HG03135 (cell line): ENCODE measurements around the gene ADAM12.
"Not testable (repeated sequence)": the region's sequence is repeated elsewhere in the genome, so short reads cannot be mapped to it uniquely, and the experiment has no call there.

Experiments
- ATAC-seq: cut with Tn5 transposase; IDR thresholded peaks from one replicate; pipeline ENCODE4 v1.9.1; 2021; ENCODE audit warnings: mild to moderate bottlenecking, moderate library complexity; ENCODE audit not compliant: unreplicated experiment

The ADAM12 gene

DNA sequence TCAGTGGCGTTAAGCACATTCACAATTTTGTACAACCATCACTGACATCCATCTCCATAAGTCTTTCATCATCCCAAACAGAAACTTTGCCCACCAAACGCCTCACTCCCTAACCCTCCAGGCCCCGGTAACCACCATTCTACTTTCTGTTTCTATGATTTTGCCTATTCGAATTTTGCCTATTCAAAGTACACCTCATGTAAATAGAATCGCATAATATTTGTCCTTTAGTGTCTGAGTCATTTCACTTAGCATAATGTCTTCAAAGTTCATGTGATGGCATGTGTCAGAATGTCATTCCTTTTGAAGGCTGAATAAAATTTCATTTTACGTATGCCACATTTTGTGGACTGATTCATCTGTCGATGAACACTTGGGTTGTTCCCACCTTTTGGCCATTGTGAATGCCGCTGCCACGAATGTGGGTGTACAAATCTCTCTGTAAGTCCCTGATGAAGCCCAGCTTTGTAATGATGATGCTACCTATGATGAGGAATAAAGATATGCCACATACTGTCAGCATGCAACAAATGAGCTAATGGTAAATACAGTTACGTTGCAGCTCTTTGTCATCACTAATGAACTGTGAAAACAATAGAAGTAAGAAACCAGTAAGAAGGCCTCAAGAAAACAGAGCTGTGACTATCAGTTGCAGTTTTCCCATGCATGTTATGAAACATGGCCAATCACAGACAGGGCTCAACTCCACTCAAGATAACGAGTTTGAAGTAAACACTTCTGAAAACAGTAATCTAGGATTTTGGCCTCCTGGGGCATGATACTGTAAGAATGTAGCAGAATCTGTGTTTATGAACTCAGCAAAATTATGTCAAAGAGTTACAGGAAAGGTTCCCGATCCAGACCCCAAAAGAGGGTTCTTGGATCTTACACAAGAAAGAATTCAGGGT lies 120.0 kb downstream of the ADAM12 start:
- ATAC-seq: no peak

DNA sequence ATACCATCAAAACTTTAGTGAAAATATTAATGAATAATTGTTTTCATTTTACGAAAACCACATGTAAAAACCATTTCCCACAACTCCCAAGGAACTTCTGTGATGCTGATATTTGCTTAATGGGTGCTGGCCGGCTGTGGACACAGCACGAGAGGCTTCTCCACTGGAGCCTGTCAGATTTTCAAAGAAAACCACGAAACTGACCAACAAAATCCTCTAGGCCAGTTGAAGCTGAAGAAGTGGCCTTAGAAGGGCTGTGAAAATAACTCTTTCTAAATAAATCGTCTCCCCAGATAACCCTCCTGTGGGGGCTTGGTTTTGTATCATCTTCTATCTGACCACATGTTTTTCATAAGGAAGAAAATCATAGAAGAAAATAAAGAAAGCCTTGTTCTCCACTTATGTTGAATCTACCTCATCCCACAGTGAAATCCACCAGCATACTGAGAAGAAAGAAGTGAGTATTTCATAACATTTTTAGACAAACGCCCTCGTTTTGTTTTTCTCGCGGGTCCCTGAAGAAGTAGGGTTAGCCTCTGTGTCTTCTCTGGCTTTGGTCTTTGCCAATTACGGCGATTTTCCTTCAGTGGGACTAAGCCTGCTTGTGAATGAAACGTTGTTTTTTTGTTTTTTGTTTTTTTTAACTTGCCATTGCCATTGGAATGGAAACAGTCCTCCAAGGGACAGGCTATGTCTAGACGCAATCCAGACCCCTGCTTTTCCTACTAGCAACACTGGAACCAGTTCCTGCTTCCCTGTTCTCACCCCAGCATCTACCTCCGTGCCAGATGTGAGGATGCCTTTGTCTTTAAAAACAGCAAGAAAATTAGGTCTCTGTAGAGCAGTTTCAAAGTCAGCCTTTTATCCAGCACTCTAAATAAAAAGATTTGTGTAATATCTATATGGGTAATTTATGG lies 123.9 kb downstream of the ADAM12 start:
- no peak for ATAC-seq

DNA sequence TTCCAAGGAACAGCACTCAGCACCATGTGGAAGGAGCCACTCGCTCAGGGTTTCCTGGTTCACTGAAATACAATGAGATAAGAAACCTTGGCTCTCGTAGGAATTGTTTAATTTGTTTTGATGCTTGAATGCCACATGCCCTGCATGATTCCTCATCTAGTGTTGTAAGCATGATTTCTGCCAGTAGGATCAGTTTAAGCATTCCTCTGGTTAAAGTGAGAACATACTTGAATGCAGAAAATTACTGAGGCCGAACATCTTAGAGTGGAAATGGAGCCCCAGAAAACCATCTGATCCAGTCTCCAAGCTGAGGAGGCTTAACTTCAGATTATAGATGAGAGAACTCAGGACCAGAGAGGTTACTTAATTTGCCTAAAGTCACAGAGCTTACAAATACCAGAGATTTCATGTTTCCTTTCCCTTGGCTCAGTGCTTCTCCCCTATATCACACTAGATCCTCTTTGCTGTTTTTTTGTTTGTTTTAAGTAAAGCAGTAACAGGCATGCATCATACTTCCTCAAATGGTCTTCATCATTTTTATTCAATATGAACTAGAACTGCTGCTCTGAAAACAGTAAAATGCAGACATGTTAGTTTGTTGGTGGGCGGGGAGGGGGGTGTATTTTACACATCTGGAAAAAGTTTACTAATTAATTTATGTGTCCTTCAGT lies 125.1 kb downstream of the ADAM12 start:
- ATAC-seq: no peak

DNA sequence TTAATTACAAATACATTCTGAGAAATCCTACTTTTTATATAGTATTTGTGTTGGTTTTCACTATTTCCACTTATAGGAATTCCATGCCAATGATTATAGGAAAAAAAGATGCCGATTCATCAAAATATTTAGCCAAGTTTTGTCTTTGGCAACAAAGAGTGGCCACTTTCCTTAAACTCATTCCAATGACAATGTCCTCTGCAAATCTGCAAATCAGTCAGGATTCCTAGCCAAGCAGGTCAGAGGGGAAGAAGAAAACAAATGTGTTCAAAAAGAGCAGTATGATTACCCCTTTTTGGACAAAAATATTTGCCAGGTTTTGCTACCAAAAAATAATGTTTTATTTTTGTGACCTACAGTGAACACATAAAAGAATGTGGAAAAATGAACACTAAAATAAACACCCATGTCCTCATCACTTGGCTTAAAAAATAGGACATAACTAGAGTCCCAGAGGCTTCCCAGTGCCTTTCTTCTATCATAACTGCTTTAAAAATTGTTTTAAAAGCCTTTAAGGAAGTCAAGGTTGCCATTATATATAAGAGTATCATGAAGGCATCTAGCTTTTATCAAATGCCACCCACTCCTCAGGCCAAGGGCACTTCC lies 125.9 kb downstream of the ADAM12 start:
- ATAC-seq: no peak

DNA sequence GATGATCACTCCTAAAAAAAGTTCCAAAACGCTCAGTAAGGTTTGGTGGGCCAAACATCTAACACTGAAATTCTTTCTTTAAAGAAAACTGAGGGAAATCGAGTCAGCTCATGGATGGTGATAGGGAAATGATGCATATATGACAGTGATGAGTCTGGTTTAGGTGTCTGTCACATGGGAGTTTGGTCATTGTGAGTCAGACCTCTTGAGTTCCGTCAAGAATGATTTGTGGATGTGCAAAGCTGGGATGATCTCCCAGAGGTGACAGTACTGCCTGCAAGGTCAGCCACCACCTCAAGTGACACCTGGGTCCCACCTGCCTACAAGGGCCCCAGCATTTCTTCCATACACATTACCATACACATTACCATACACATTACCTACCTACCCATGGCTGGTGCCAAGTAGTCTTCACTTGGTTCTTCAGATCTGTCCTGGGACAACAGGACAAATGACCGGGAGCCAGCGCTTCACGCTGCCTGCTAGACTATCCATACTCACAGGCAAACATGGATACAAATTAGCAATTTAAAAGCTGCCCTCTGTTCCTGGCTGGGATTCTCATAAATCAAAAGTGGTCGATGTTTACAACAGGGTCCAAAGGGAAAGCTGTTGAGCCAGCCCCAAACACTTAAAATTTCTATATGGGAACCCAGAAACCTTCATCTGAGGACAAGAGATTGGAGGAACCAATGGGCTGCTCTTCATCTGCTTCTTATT lies 128.4 kb downstream of the ADAM12 start:
- no peak for ATAC-seq

DNA sequence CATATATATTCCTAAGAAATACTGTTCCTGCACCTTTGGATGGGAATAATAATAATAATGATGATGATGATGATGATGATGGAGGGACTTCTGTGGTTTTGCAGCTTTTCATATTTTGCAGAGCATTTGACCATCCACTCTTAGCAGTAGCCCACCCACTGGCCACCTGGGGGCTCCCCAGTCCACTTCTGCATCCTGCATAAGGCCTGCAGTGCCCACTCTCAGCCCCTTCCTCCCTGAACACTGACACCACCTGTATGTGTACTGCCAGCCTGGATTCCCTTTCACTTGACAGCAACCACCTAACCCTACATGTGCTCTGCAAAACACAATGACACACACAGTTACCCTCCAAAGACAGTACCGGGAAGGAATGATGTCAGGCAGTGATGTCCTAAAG lies 131.4 kb downstream of the ADAM12 start:
- ATAC-seq: no peak

DNA sequence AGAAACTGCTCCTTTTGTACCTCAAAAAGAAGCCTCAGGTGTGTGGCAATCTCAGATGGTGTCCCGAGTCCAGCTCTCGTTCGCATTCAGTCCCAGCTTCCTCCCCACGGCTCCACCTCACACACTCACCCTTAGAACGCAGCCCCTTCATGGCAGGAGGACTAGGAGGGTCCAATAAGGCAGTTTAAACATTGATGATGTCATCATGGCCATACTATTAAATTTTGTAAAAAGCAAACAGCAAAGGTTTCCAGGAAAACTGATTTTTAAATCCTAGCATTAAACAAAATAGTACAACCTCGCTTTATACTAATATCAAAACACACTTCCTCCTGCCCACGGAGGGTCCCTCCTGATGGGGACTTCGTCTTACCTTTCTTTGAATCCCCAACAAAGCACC lies 133.0 kb downstream of the ADAM12 start:
- no peak for ATAC-seq

DNA sequence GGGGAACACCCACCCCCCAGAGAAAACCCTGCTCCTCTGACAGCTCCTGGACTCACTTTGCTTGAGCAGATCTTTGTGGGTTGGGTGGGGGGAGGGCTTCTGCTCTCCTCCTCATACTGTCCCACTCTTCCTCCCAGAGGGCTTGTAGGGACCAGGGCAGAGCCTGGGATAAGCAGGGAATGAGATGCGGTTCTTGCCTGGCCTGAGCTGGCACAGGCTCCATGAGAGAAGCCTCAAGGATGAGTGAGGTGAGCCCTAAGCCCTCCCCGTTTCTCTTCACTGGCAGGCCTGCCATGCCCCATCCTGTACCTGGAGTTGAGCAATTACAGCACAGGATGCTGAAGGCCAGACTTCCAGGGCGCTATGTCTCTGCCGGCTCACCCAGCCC lies 134.7 kb downstream of the ADAM12 start:
- no peak for ATAC-seq

DNA sequence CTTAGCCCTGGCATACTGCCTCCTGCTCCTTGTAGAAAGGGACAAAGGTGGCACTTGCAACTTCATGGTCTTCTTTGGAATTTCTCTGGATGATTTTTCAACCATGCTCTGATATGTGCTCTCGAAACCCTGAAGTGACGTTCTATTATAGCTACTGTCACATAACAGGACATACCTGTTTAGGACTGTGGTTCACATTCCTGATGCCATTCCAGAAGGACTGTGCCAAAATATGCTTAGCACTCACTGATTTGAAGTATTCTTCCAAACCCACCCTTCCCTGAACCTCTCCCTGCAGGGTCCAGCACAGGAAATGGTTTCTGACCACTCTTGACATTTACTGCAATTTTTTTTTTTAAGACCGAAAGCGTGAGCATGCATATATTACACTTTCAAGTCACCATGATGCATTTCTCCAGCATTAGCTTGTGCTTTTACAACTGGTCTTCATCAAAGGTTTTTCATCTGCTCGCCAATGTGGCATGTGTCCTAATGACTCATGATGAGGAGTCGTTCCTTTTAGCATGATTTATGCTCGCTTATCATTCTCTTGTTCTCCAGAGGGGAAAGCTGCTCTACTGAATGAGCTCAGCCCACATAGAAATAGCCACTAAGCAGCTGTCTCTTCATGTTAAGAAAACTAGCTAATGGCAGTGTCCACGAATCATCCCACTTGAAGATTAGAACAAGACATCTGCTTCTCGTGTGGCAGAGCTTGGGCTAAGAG lies 135.2 kb downstream of the ADAM12 start:
- ATAC-seq: no peak

DNA sequence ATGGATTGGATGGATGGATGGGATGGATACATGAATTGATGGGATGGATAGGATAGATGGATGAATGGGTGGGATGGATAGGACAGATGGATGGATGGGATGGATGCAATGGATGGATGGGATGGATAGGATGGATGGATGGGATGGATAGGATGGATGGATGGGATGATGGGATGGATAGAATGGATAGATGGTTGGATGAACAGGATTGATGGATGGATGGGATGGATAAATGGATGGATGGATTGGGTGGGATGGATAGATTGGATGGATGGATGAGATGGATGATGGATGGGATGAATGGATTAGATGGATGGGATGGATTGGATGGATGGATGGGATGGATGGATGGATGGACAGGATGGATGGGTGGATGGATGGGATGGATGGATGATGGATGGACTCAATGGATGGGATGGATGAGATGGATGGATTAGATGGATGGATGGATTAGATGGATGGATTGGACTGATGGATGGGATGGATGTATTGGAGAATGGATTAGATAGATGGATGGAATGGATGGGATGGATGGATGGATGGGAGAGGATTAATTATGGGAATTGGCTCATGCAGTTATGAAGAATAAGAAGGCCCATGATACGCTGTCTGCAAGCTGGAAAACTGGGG lies 136.4 kb downstream of the ADAM12 start:
- ATAC-seq: no peak

DNA sequence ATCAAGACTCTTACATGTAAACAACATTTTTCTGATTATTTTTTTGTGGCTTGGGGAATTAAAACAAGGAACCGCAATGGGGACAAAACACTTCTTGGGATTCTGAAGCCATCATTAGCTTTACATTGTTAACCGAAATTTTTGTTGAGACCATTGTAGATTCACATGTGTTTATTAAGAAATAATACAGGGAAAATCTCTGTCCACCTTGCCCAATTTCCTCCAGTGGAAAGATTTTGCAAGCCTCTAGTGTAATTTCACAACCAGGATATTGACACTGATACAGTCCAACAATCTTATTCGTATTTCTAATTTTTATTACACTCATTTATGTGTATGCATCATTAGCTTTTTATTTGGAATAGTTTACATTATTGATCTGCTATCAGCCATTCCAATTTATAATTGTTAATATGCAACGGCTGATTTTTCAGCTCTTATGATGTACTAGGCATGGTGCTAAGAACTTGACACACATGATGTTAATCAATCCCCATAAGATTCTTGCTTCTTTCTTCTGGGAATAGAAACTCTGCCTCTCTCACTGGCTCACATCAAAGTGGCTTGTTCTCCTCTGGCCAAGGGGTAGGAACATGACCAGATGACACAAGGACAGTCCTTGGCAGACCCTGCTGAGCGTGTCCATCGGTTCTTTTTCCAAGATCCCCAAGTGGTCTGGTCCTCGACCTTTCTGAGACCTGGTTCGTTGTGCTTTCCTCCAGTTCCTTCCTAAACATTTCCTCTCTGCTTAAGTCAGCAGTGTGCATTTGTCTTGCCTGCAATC lies 137.6 kb downstream of the ADAM12 start:
- no peak for ATAC-seq

DNA sequence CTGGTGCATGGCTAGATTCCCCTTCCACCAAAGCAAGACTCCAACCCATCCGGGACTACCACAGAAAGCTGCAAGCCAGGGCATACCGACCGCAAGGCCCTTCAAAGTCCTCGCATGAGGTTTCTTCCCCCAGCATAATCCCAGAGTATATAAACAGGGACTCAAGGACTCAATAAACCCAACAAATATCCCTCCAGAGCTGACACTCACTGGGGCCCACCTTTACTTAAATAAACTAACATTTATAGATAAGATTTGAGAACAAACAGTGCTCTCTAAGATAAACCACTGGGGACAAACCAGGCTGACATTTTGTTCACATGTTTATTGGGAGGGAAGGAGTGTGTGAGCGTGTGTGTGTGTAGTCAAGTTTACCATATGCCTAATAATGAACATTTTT lies 138.2 kb downstream of the ADAM12 start:
- ATAC-seq: no peak

DNA sequence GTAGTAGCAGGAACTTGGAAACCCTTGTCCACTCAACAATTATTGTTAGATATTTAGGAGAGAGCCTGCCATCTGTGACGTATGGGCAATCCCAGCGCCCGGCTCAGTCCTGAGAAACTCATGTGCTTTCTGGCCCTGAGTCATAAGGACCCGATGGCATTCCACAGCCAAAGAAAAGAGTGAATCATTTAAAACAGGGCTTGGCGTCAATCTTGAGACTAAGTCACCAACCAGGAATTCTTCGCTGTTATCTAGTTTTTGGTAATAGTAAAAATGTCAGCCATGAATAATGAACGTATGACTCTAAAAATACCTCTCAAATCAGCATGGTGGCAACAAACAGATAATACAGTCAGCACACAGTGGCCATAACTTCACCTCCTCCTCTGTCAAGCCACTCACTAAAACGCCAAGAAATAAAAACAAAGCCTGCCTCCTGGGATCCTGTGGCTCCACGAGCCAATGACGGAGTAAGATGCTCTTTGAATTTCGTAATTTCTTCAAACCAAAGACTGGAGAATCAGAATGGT lies 140.8 kb downstream of the ADAM12 start:
- no peak for ATAC-seq

DNA sequence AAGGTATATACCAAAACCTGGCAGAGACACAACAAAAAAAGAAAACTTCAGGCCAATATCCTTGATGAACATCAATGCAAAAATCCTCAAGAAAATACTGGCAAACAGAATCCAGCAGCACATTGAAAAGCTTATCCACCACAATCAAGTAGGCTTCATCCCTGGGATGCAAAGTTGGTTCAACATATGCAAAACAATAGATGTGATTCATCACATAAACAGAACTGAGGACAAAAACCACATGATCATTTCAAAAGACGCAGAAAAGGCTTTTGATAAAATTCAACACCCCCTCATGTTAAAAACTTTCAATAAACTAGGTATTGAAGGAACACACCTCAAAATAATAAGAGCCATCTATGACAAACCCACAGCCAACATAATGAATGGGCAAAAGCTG lies 141.9 kb downstream of the ADAM12 start:
- ATAC-seq: not testable (repeated sequence)

DNA sequence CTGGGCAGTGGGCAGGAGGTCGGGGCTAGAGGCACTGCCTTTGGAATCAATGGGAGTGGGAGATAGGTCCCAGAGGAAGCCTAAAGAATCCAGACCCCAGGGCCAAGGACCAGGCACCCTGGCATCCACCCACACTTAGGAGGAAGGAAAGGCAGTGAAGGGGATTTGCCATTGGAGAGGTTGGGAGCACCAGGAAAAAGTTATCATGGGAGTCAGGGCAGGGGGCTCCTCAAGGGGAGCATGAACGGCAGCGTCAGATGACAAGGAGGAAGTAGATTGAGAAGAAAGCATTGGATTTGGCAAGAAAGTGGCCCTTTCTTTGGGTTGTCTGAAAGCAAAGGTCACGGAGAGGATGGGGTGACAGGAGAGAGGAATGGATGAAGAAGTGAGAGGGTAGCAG lies 142.8 kb downstream of the ADAM12 start:
- no peak for ATAC-seq

DNA sequence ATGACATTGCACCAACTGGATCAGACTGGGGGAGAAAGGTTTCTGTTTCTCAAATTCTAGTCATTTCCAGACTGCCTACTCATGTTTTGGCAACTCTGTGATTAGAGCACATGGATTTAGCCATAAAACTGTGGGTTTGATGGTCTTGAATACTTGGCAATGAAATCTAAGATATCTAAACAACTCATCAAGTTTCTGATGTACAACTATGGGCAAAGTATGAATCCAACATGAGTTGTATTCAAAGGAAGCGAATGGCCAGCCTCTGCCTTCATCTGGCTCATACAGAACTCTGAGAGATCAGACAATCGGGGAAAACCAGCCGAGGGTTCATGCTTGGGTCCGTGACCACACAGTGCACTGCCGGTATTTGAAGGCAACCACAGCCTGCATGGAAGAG lies 144.3 kb downstream of the ADAM12 start:
- ATAC-seq: no peak

DNA sequence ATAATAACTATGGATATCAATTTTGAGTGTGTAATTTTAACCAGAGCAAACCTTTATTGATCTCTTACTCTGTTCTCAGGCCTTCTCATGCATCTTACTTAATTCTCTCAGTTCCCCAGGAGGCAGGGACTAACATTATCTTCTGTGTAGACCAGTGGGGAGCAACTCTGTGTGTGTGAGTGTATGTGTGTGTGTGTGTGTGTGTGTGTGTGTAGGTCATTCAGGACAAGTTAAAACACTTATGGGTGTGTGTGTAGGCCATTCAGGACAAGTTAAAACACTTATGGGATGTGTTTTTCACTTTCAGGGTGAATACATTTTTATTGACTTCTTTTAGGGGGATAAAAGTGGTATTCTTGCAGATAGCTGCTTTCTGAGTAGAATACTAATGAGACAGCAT lies 145.0 kb downstream of the ADAM12 start:
- no peak for ATAC-seq
